Fibroblast of lung (primary cell): ENCODE measurements around the gene CCDC197.

Source experiments
- EZH2 ChIP-seq: IDR thresholded peaks from 2 replicates; pipeline ENCODE4 v1.5.1; 2012; ENCODE audit warnings: low read length, control low read depth, mild to moderate bottlenecking; ENCODE audit errors: missing control alignments
- TF ChIP-seq, protein P1 (sequence below), 2 donors: IDR thresholded peaks in 1 of 2; conservative IDR thresholded peaks in 1 of 2; 1 replicate in 1 of 2; 2 replicates in 1 of 2; pipeline ENCODE4 v1.5.1; 2011 to 2012; ENCODE audit warnings: low read length in 2 of 2, control low read depth in 1 of 2, inconsistent platforms in 1 of 2, low read depth in 1 of 2, mild to moderate bottlenecking in 1 of 2

DNA sequence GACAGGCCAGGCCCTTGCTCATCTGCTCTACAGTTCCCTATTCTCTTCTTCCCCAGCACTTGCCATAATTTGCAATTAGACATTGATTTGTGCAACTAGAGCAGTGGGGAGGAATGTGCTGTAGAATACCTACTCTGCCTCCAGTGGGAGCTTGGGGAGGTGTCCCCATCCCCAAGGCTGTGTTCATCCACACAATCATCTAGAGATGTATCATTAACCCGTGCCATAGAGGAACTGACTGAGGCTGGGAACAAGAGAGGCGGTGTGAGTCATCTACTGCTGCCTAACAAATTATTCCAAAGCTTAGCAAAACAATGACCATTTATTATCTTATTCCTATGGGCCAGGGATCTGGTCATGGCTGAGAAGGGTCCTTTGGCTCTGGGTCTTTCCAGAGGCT, 23.9 kb downstream of the CCDC197 start:
- TF ChIP-seq, protein P1, sequence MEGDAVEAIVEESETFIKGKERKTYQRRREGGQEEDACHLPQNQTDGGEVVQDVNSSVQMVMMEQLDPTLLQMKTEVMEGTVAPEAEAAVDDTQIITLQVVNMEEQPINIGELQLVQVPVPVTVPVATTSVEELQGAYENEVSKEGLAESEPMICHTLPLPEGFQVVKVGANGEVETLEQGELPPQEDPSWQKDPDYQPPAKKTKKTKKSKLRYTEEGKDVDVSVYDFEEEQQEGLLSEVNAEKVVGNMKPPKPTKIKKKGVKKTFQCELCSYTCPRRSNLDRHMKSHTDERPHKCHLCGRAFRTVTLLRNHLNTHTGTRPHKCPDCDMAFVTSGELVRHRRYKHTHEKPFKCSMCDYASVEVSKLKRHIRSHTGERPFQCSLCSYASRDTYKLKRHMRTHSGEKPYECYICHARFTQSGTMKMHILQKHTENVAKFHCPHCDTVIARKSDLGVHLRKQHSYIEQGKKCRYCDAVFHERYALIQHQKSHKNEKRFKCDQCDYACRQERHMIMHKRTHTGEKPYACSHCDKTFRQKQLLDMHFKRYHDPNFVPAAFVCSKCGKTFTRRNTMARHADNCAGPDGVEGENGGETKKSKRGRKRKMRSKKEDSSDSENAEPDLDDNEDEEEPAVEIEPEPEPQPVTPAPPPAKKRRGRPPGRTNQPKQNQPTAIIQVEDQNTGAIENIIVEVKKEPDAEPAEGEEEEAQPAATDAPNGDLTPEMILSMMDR (conservative IDR thresholded peaks at IDR 0.05 in 1 of 2, IDR thresholded peaks at IDR 0.05 in 1 of 2; ENCODE audit: low read depth in 1 of 2, low read length in 2 of 2), result no peak
- TF ChIP-seq EZH2, result no peak
